ENCODE measurements around the gene SRL.
"Not testable (repeated sequence)": the region's sequence is repeated elsewhere in the genome, so short reads cannot be mapped to it uniquely, and the experiment has no call there.

GRCh38 chr16:4211445-4212210, 30.3 kb downstream of the SRL start:
- not testable (repeated sequence) for TF ChIP-seq CTCF, POLR2A (IDR thresholded peaks at IDR 0.05)

Measured in adrenal gland (tissue), 5 donors.